ENCODE results near the gene CLPTM1. TPM values are rescaled to one million over a fixed set of nuclear protein-coding genes. Genes with fewer than 3 reads are reported as not detected.

CLPTM1 gene
- total and polyA plus RNA-seq, 9 of the 15 experiments (the other 6 are each of a cell fraction or from before 2014, with no cell fraction given), result 0.37 to 96.0 (median 27.5) TPM

- TF ChIP-seq ZNF384 (IDR thresholded peaks at IDR 0.05; ENCODE audit: low read depth, low read length), result no peak
- TF ChIP-seq ZNF347 (CRISPR knock-in tag; IDR thresholded peaks at IDR 0.05; ENCODE audit: low read depth), result no peak
- peak; percentile 57; the same call in 1 of the 2 replicates for TF ChIP-seq SMARCA5 (IDR thresholded peaks at IDR 0.05)
- no peak for TF ChIP-seq TBL1XR1 (IDR thresholded peaks at IDR 0.05; ENCODE audit: low read length in 2 of 2)
- no peak for TF ChIP-seq MEF2A (IDR thresholded peaks at IDR 0.05; ENCODE audit: control insufficient read depth, low read depth, low read length)
- TF ChIP-seq ADNP (tag; IDR thresholded peaks at IDR 0.05), result peak; percentile 89
- no peak for TF ChIP-seq SPI1 (IDR thresholded peaks at IDR 0.05; ENCODE audit: borderline replicate concordance, low read depth, low read length)
- 0 out of 4 replicates have a peak, but pooled peaks of 1 of the 2 experiments have one; percentile 40 for TF ChIP-seq RCOR1 (IDR thresholded peaks at IDR 0.05; ENCODE audit: borderline replicate concordance in 1 of 2, low read depth in 2 of 2, low read length in 2 of 2)
- TF ChIP-seq BCOR (IDR thresholded peaks at IDR 0.05), result peak; percentile 98
- no peak for TF ChIP-seq IFI16 (CRISPR knock-in tag; IDR thresholded peaks at IDR 0.05)
These were observed 48.3 kb downstream of the CLPTM1 start (continued) for GRCh38 chr19:45003485-45003884.

GRCh38 chr19:45005787-45006186 is 50.6 kb downstream of the CLPTM1 start:
- H3K79me2 ChIP-seq (ENCODE audit: control insufficient read depth, insufficient read depth, low read length), result no peaks in the 10 kb centered on the region
- TF ChIP-seq REST (IDR thresholded peaks at IDR 0.05; ENCODE audit: borderline replicate concordance) (no peak), REST (CRISPR knock-in tag; IDR thresholded peaks at IDR 0.05; ENCODE audit: low read depth) (no peak), SP1 (CRISPR knock-in tag; IDR thresholded peaks at IDR 0.05) (no peak), HSF4 (CRISPR knock-in tag; IDR thresholded peaks at IDR 0.05; ENCODE audit: borderline replicate concordance) (no peak), MAX (CRISPR knock-in tag; IDR thresholded peaks at IDR 0.05) (no peak)

More at GRCh38 chr19:45005787-45006186, 50.6 kb downstream of the CLPTM1 start:
- in situ Hi-C loops (cut with MboI), result no loop called here
- Histone ChIP-seq H3K27me3 (ENCODE audit: control insufficient read depth in 2 of 2, insufficient read depth in 2 of 2, low read length in 2 of 2) (no peaks in the 10 kb centered on the region), H3K36me3 (ENCODE audit: control insufficient read depth, insufficient read depth, low read length) (no peaks in the 10 kb centered on the region), H3K9me1 (ENCODE audit: control insufficient read depth, insufficient read depth, low read length) (no peaks in the 10 kb centered on the region), H4K20me1 (replicated peaks; ENCODE audit: control insufficient read depth, insufficient read depth, low read length) (no peaks in the 10 kb centered on the region), H2AFZ (ENCODE audit: low read depth, low read length) (no peak overlapping the region), H3K4me1 (replicated peaks in 1 of 2; ENCODE audit: control insufficient read depth in 2 of 2, insufficient read depth in 2 of 2, low read length in 2 of 2) (peaks cover 15 to 33% of the 10 kb centered on the region in 2 experiments), H3K4me2 (ENCODE audit: insufficient read depth, low read length) (no peak overlapping the region), H3K27ac (ENCODE audit: extremely low read depth, low read depth, low read length) (no peak overlapping the region), H3K9me3 (replicated peaks; ENCODE audit: control insufficient read depth, insufficient read depth, low read depth, low read length) (no peaks in the 10 kb centered on the region), H3K9ac (ENCODE audit: insufficient read depth in 1 of 2, low read depth in 2 of 2, low read length in 2 of 2) (no peak overlapping the region), H3K4me3 (no peak overlapping the region)
- WGBS (ENCODE audit: insufficient coverage, low coverage, missing lambda C conversion rate), result 87% methylated on average over 9 of the region's 9 CpGs
- CTCF ChIA-PET (ENCODE audit: low intra/inter-chr PET ratio), result no interaction called here
- intact Hi-C loops (cut with micrococcal nuclease), result no loop called here
- POLR2A ChIA-PET, result interaction anchor here (0.6 to 0.7 kb wide), 2 partner anchors 83 to 115 kb away, joined by 3 read pairs; no protein-coding TSS in a partner anchor
- BruUV-seq (replicated peaks), result no TSS peak
- ATAC-seq (no peak), DNase-seq (ENCODE audit: extremely low read depth in 1 of 4, low spot score in 3 of 4) (no peak), FAIRE-seq (no peak)

All from K562 (cell line).